Ishikawa (cell line): Measurements from ENCODE around the gene WDR11.

Source experiments
- CREB1 ChIP-seq: IDR thresholded peaks from 2 replicates; pipeline ENCODE4 v1.6.1; 2012; ENCODE audit warnings: low read depth
- EGR1 ChIP-seq: IDR thresholded peaks from 2 replicates; pipeline ENCODE4 v1.6.1; 2012
- EP300 ChIP-seq: IDR thresholded peaks from 2 replicates; pipeline ENCODE4 v1.6.1; 2012; ENCODE audit warnings: borderline replicate concordance
- RAD21 ChIP-seq: IDR thresholded peaks from 2 replicates; pipeline ENCODE4 v1.6.1; 2012; ENCODE audit warnings: low read depth
- USF1 ChIP-seq: IDR thresholded peaks from 2 replicates; pipeline ENCODE4 v1.6.1; 2012
- ZBTB7A ChIP-seq: IDR thresholded peaks from 2 replicates; pipeline ENCODE4 v1.6.1; 2012; ENCODE audit warnings: low read depth
- TF ChIP-seq, protein P1 (sequence below): IDR thresholded peaks from 2 replicates; pipeline ENCODE4 v1.6.1; 2012
- TF ChIP-seq, protein P2 (sequence below): IDR thresholded peaks from 2 replicates; pipeline ENCODE4 v1.6.1; 2012; ENCODE audit warnings: low read depth, mild to moderate bottlenecking

- no peak for TF ChIP-seq ZBTB7A
- TF ChIP-seq EP300, result no peak
- no peak for TF ChIP-seq EGR1
- TF ChIP-seq USF1, result no peak
- no peak for TF ChIP-seq CREB1
- TF ChIP-seq, protein P1, sequence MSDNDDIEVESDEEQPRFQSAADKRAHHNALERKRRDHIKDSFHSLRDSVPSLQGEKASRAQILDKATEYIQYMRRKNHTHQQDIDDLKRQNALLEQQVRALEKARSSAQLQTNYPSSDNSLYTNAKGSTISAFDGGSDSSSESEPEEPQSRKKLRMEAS, result no peak
- no peak for TF ChIP-seq RAD21
- TF ChIP-seq, protein P2, sequence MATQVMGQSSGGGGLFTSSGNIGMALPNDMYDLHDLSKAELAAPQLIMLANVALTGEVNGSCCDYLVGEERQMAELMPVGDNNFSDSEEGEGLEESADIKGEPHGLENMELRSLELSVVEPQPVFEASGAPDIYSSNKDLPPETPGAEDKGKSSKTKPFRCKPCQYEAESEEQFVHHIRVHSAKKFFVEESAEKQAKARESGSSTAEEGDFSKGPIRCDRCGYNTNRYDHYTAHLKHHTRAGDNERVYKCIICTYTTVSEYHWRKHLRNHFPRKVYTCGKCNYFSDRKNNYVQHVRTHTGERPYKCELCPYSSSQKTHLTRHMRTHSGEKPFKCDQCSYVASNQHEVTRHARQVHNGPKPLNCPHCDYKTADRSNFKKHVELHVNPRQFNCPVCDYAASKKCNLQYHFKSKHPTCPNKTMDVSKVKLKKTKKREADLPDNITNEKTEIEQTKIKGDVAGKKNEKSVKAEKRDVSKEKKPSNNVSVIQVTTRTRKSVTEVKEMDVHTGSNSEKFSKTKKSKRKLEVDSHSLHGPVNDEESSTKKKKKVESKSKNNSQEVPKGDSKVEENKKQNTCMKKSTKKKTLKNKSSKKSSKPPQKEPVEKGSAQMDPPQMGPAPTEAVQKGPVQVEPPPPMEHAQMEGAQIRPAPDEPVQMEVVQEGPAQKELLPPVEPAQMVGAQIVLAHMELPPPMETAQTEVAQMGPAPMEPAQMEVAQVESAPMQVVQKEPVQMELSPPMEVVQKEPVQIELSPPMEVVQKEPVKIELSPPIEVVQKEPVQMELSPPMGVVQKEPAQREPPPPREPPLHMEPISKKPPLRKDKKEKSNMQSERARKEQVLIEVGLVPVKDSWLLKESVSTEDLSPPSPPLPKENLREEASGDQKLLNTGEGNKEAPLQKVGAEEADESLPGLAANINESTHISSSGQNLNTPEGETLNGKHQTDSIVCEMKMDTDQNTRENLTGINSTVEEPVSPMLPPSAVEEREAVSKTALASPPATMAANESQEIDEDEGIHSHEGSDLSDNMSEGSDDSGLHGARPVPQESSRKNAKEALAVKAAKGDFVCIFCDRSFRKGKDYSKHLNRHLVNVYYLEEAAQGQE, result no peak
Observed at GRCh38 chr10:120828763-120829319, 22.3 kb upstream of the WDR11 start.
